B cell (primary cell): ENCODE results near the gene XXYLT1. TPM values are rescaled to one million over a fixed set of nuclear protein-coding genes. Genes with fewer than 3 reads are reported as not detected.

Experiments
- ATAC-seq: fragments of 200-7000 bp; cut with Tn5 transposase; one replicate; pipeline ENCODE4 v1.10.0; 2021; ENCODE audit warnings: low read depth, mild to moderate bottlenecking, moderate number of reproducible peaks, moderate library complexity
- CTCF ChIA-PET: fragments of 350-600 bp; sonication (Branson Sonifier 250); formaldehyde crosslinking; loops from one replicate; lab custom pipeline; 2021; ENCODE audit warnings: antibody characterized with exemption, inconsistent platforms; lab: Charles Lee
- POLR2A ChIA-PET: fragments of 350-600 bp; sonication (Branson Sonifier 250); formaldehyde crosslinking; loops from one replicate; lab custom pipeline; 2021; ENCODE audit warnings: antibody characterized with exemption; lab: Charles Lee
- DNase-seq: peaks from one replicate; pipeline ENCODE4 v3.0.0; 2013
- H2AFZ ChIP-seq: 2 replicates; pipeline ENCODE4 v1.6.1; 2012; ENCODE audit warnings: mild to moderate bottlenecking, low read depth, low read length; ENCODE audit not compliant: insufficient read depth, poor library complexity, severe bottlenecking
- H3K27ac ChIP-seq, 2 donors: 1 replicate in 1 of 2; 2 replicates in 1 of 2; pipeline ENCODE4 v1.5.1; 2012 to 2013; ENCODE audit warnings: low read length in 2 of 2, mild to moderate bottlenecking in 2 of 2, moderate library complexity in 1 of 2
- H3K27me3 ChIP-seq, 4 experiments: fragments of 200-600 bp in 1 of 4; sonication (generic) in 1 of 4; replicated peaks in 1 of 4; 1 replicate in 2 of 4; 2 replicates in 2 of 4; pipeline versions ENCODE4 v1.6.1 to v1.7.0; 2013 to 2016; ENCODE audit warnings: low read length in 3 of 4, mild to moderate bottlenecking in 2 of 4, mixed read lengths in 1 of 4, moderate library complexity in 1 of 4; ENCODE audit not compliant: insufficient read depth in 4 of 4, control insufficient read depth in 3 of 4; ENCODE audit errors: control extremely low read depth in 1 of 4
- H3K36me3 ChIP-seq, 2 experiments: replicated peaks in 1 of 2; 1 replicate in 1 of 2; 2 replicates in 1 of 2; pipeline versions ENCODE4 v1.6.1 to v1.7.1; 2013; ENCODE audit warnings: low read length in 1 of 2; ENCODE audit not compliant: insufficient read depth in 2 of 2, control insufficient read depth in 1 of 2; ENCODE audit errors: control extremely low read depth in 1 of 2, extremely low read depth in 1 of 2
- H3K4me1 ChIP-seq, 2 donors: fragments of 200-600 bp in 1 of 2; sonication (generic) in 1 of 2; 1 replicate in 1 of 2; 2 replicates in 1 of 2; pipeline versions ENCODE4 v1.5.1 to v1.6.1; 2013 to 2017; ENCODE audit warnings: low read length in 2 of 2; ENCODE audit not compliant: control insufficient read depth in 2 of 2, insufficient read depth in 2 of 2
- H3K4me2 ChIP-seq: replicated peaks from 2 replicates; pipeline ENCODE3; 2012; ENCODE audit warnings: mild to moderate bottlenecking, low read depth, low read length; ENCODE audit not compliant: poor library complexity, severe bottlenecking
- H3K4me3 ChIP-seq, 5 experiments: fragments of 200-600 bp in 1 of 5; sonication (generic) in 1 of 5; 1 replicate in 3 of 5; 2 replicates in 2 of 5; pipeline versions ENCODE4 v1.5.1 to v1.7.0; 2011 to 2016; ENCODE audit warnings: low read length in 4 of 5, mild to moderate bottlenecking in 4 of 5, low read depth in 2 of 5, control low read depth in 1 of 5, moderate library complexity in 1 of 5; ENCODE audit not compliant: insufficient read depth in 1 of 5; ENCODE audit errors: control extremely low read depth in 1 of 5, extremely low read depth in 1 of 5
- H3K79me2 ChIP-seq: fragments of 200-600 bp; sonication (generic); one replicate; pipeline ENCODE4 v1.6.0; 2016; ENCODE audit warnings: low read length; ENCODE audit not compliant: control insufficient read depth, insufficient read depth
- H3K9ac ChIP-seq: fragments of 200-600 bp; sonication (generic); 2 replicates; pipeline ENCODE4 v1.6.1; 2017; ENCODE audit warnings: mild to moderate bottlenecking, low read length, moderate library complexity
- H3K9me3 ChIP-seq, 3 donors: one replicate each; pipeline versions ENCODE4 v1.6.1 to v1.7.1; 2013; ENCODE audit warnings: low read length in 2 of 3; ENCODE audit not compliant: control insufficient read depth in 2 of 3, insufficient read depth in 1 of 3; ENCODE audit errors: control extremely low read depth in 1 of 3
- H4K20me1 ChIP-seq: 2 replicates; pipeline ENCODE4 v1.6.0; 2012; ENCODE audit warnings: mild to moderate bottlenecking, low read length; ENCODE audit not compliant: insufficient read depth, control insufficient read depth, poor library complexity, severe bottlenecking
- H3K27ac Mint-ChIP-seq: one replicate; pipeline ENCODE4 v1.8.0; 2021; ENCODE audit warnings: mixed read lengths
- H3K27me3 Mint-ChIP-seq: one replicate; pipeline ENCODE4 v1.8.0; 2021; ENCODE audit warnings: mixed read lengths
- H3K4me1 Mint-ChIP-seq: one replicate; pipeline ENCODE4 v1.8.0; 2021; ENCODE audit warnings: mixed read lengths
- H3K4me3 Mint-ChIP-seq: one replicate; pipeline ENCODE4 v1.8.0; 2021; ENCODE audit warnings: mixed read lengths
- H3K9me3 Mint-ChIP-seq: one replicate; pipeline ENCODE4 v1.8.0; 2022; ENCODE audit warnings: mixed read lengths; ENCODE audit not compliant: insufficient read depth
- EZH2 ChIP-seq: IDR thresholded peaks from 2 replicates; pipeline ENCODE4 v1.6.1; 2012; ENCODE audit warnings: borderline replicate concordance, low read depth, mild to moderate bottlenecking, moderate library complexity, low read length; ENCODE audit not compliant: insufficient read depth, poor library complexity, severe bottlenecking
- WGBS: methylation state at CpG from one replicate; pipeline ENCODE4 v1.1.5; 2013; ENCODE audit warnings: missing lambda C conversion rate; ENCODE audit not compliant: insufficient coverage; 5-methylcytosine and 5-hydroxymethylcytosine counted together
- intact Hi-C: fragments of 100-400 bp; cut with micrococcal nuclease; formaldehyde crosslinking; loops from one replicate; pipeline ENCODE4 v1.10.0; 2022
- polyA plus RNA-seq: library from polyadenylated mRNA; depleted of rRNA; stranded (reverse); fragments of >200 nt; gene quantifications from 2 replicates; pipeline ENCODE4 v1.2.3, GENCODE V29; 2012
- total RNA-seq, 2 donors: library from RNA; stranded (reverse); fragments of 120-200 nt in 1 of 2; gene quantifications; 1 replicate in 1 of 2; 2 replicates in 1 of 2; pipeline versions ENCODE4 v1.2.3 to v1.2.4, GENCODE V29; 2013 to 2022
- TF ChIP-seq, protein P1 (sequence below): fragments of 200-600 bp; IDR thresholded peaks from one replicate; pipeline ENCODE4 v1.8.0; 2022; ENCODE audit warnings: antibody characterized with exemption, mild to moderate bottlenecking

Gene XXYLT1
- total and polyA plus RNA-seq, 2 donors (not counting 1 experiment from before 2014, with no cell fraction given), result 2.6 to 11.2 TPM

DNA sequence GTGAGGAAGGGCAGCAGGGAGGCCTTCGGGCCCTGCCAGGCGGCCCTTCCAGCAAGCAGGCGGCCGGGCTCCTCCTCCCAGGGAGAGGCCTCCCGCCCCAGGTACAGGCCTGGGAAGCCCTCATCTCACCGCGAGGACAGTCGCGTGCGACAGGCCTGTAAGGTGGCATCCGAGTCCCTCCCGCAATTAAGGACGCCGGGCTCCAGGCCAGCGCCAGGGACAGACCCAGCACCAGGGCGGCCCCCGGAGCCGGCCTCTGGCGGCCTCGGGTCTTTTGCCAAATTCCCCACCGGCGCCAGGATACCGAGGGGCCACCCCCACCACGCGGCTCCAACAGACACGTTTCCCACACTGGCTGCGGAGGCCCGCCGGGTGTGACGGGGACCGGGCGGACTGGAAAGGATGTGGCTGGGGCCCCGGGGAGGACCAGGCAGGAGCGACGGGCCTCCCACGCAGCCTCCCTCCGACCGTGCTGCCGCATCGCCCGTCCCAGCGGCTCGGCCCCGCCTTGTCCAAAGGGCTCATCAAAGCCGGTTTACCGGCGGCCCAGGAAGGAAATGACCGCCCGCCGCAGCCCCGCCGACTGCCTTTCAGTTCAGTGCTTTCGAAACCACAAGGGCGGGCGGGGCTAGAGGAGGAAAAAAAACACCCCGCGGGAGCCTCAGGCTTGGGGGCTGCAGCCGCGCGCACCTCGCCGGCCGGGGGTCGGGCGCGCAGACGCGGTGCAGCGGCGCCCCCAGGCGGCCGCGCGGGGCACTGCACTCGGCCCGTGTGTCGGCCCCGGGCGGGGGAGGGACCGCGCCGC lies 11.3 kb downstream of the XXYLT1 start:
- Mint-ChIP-seq H3K4me3 (peak overlapping the region; percentile 74), H3K27ac (peak overlapping the region; percentile 92), H3K27me3 (no peaks in the 10 kb centered on the region), H3K9me3 (no peaks in the 10 kb centered on the region), H3K4me1 (peaks cover 19% of the 10 kb centered on the region)
- CTCF ChIA-PET, result interaction anchor here (1.0 to 3.9 kb wide), 15 partner anchors 11 to 588 kb away, joined by 3 to 68 read pairs (median 8); partner anchors contain the start of genes LSG1 and XXYLT1
- no peak for TF ChIP-seq EZH2
- TF ChIP-seq, protein P1, sequence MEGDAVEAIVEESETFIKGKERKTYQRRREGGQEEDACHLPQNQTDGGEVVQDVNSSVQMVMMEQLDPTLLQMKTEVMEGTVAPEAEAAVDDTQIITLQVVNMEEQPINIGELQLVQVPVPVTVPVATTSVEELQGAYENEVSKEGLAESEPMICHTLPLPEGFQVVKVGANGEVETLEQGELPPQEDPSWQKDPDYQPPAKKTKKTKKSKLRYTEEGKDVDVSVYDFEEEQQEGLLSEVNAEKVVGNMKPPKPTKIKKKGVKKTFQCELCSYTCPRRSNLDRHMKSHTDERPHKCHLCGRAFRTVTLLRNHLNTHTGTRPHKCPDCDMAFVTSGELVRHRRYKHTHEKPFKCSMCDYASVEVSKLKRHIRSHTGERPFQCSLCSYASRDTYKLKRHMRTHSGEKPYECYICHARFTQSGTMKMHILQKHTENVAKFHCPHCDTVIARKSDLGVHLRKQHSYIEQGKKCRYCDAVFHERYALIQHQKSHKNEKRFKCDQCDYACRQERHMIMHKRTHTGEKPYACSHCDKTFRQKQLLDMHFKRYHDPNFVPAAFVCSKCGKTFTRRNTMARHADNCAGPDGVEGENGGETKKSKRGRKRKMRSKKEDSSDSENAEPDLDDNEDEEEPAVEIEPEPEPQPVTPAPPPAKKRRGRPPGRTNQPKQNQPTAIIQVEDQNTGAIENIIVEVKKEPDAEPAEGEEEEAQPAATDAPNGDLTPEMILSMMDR, result peak; percentile 73
- 6% methylated on average over 82 of the region's 82 CpGs for WGBS
- Histone ChIP-seq H3K9me3 (no peaks in the 10 kb centered on the region), H3K27ac (peak overlapping the region; percentile 78 to 87), H3K4me2 (peak overlapping the region; percentile 100), H3K9ac (peak overlapping the region; percentile 82), H3K4me1 (peaks cover 16 to 23% of the 10 kb centered on the region in 2 donors), H3K4me3 (peak overlapping the region in 4 of 5 experiments; percentile 63 to 89 (median 72)), H2AFZ (peak overlapping the region; percentile 81), H3K27me3 (no peaks in the 10 kb centered on the region), H4K20me1 (no peaks in the 10 kb centered on the region), H3K36me3 (no peaks in the 10 kb centered on the region), H3K79me2 (peaks cover 6% of the 10 kb centered on the region)
- peak; percentile 90 for ATAC-seq
- DNase-seq, result peak; percentile 95
- POLR2A ChIA-PET, result interaction anchor here (1.2 to 1.4 kb wide), 5 partner anchors 101 to 588 kb away, joined by 3 to 8 read pairs (median 7); partner anchors contain the start of genes FAM43A and LSG1
- intact Hi-C loops, result loop anchor here (1.0 to 5.0 kb wide), 8 partner anchors 12 to 773 kb away; partner anchors contain the start of genes ATP13A3, LSG1 and XXYLT1
